K562 (cell line): Measurements from ENCODE around the gene PCBP4. TPM values are rescaled to one million over a fixed set of nuclear protein-coding genes. Genes with fewer than 3 reads are reported as not detected.

Experiments
- DMBX1 ChIP-seq: fragments of 250-450 bp; sonication (Bioruptor Pico); IDR thresholded peaks from 2 replicates; pipeline ENCODE4 v1.8.0; 2022; ENCODE audit warnings: inconsistent platforms, mild to moderate bottlenecking, moderate library complexity, borderline replicate concordance
- EHMT2 ChIP-seq: fragments of 450-650 bp; IDR thresholded peaks from 2 replicates; pipeline ENCODE4 v1.6.1; 2018; ENCODE audit warnings: antibody characterized with exemption
- ERF ChIP-seq: fragments of 450-650 bp; formaldehyde crosslinking; IDR thresholded peaks from 2 replicates; pipeline ENCODE4 v1.4.0; 2020; ENCODE audit warnings: mild to moderate bottlenecking, mixed read lengths
- GABPB1 ChIP-seq: sonication (generic); formaldehyde crosslinking; IDR thresholded peaks from 2 replicates; pipeline ENCODE4 v1.8.0; 2022; ENCODE audit warnings: mild to moderate bottlenecking, missing genetic modification reagents
- PRMT5 ChIP-seq: sonication (generic); formaldehyde crosslinking; IDR thresholded peaks from 2 replicates; pipeline ENCODE4 v1.5.0; 2020; ENCODE audit warnings: missing genetic modification reagents
- SPI1 ChIP-seq: IDR thresholded peaks from 2 replicates; pipeline ENCODE4 v1.6.1; 2011; ENCODE audit warnings: low read depth, low read length, control low read depth, borderline replicate concordance
- SUPT5H ChIP-seq: fragments of 450-650 bp; IDR thresholded peaks from 2 replicates; pipeline ENCODE4 v1.6.1; 2016
- ZNF197 ChIP-seq: fragments of 200-800 bp; sonication (Bioruptor generic); IDR thresholded peaks from 2 replicates; pipeline ENCODE4 v1.6.1; 2016; ENCODE audit warnings: low read depth, missing genetic modification characterization, missing compliant biosample characterization
- polyA plus RNA-seq, 8 experiments: library from polyadenylated mRNA; depleted of rRNA in 4 of 8; stranded (reverse) in 5 of 8; unstranded in 3 of 8; fragments of >200 nt; fragmentation: Nextera tagmentation in 2 of 8; fragmentation: Illumina TruSeq in 1 of 8; extraction: Ambion mirVana in 2 of 8; extraction: Trizol in 1 of 8; gene quantifications; 2 replicates each; pipeline versions ENCODE4 v1.2.1 to v1.2.3, GENCODE V29; 2011 to 2014; ENCODE audit warnings: inconsistent platforms in 1 of 8, missing spikeins in 1 of 8
- total RNA-seq, 7 experiments: library from RNA; depleted of rRNA in 6 of 7; stranded (reverse); fragments of >200 nt in 6 of 7; fragmentation: Illumina TruSeq in 2 of 7; extraction: Trizol in 2 of 7; gene quantifications; 2 replicates each; pipeline versions ENCODE4 v1.2.1 to v1.2.3, GENCODE V29; 2011 to 2021; ENCODE audit warnings: low replicate concordance in 1 of 7
- TF ChIP-seq, protein P1 (sequence below): fragments of 450-650 bp; IDR thresholded peaks from 2 replicates; pipeline ENCODE4 v1.6.1; 2016; ENCODE audit warnings: mild to moderate bottlenecking
- TF ChIP-seq, protein P2 (sequence below), 2 experiments: fragments of 450-650 bp; formaldehyde crosslinking in 1 of 2; IDR thresholded peaks; 2 replicates each; pipeline versions ENCODE4 v1.4.0 to v1.6.1; 2014 to 2020; ENCODE audit warnings: mild to moderate bottlenecking in 2 of 2, borderline replicate concordance in 1 of 2, low read depth in 1 of 2
- TF ChIP-seq, protein P3 (sequence below): fragments of 250-450 bp; sonication (Bioruptor Pico); IDR thresholded peaks from 2 replicates; pipeline ENCODE4 v1.8.0; 2021; ENCODE audit warnings: mild to moderate bottlenecking, moderate library complexity
- TF ChIP-seq, protein P4 (sequence below): fragments of 450-650 bp; conservative IDR thresholded peaks from 2 replicates; pipeline ENCODE4 v1.6.1; 2016; ENCODE audit warnings: missing genetic modification characterization, low read depth, mild to moderate bottlenecking, missing compliant biosample characterization, moderate library complexity
- TF ChIP-seq, protein P5 (sequence below): fragments of 250-450 bp; sonication (Bioruptor Pico); IDR thresholded peaks from 2 replicates; pipeline ENCODE4 v1.8.0; 2022; ENCODE audit warnings: inconsistent platforms, mild to moderate bottlenecking, moderate library complexity, borderline replicate concordance

PCBP4 gene
- total and polyA plus RNA-seq, 9 of the 15 experiments (the other 6 are each of a cell fraction or from before 2014, with no cell fraction given): 0.06 to 5.8 (median 2.6) TPM

DNA sequence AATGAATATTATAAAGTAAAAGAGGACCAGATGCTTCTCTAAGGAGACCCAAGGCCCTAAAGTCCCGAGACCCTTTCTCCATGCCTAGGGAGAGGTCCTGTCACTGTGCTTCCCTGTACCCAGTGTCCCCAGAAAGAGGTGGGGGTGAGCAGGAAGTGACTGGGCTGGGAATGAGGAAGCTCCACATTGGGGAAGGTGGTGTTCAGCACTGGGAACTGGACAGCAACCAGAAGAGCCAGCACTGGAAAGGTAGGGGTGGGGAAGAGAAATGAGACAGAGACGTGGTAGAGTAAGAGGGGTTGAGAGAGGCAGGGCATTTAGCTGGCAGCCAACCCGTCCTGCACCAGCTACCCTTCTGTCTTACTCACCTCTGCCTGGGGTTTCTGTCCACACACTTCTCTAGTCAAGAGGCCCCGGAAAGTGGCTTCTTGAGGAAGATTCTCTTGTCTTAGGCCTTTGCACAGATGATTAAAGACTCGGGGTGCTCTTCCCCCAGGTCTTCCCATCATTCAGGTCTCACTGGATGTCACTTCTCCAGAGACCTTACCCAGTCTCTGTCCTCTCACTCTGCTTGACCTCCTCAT lies 37.7 kb downstream of the PCBP4 start (continued):
- TF ChIP-seq, protein P1, sequence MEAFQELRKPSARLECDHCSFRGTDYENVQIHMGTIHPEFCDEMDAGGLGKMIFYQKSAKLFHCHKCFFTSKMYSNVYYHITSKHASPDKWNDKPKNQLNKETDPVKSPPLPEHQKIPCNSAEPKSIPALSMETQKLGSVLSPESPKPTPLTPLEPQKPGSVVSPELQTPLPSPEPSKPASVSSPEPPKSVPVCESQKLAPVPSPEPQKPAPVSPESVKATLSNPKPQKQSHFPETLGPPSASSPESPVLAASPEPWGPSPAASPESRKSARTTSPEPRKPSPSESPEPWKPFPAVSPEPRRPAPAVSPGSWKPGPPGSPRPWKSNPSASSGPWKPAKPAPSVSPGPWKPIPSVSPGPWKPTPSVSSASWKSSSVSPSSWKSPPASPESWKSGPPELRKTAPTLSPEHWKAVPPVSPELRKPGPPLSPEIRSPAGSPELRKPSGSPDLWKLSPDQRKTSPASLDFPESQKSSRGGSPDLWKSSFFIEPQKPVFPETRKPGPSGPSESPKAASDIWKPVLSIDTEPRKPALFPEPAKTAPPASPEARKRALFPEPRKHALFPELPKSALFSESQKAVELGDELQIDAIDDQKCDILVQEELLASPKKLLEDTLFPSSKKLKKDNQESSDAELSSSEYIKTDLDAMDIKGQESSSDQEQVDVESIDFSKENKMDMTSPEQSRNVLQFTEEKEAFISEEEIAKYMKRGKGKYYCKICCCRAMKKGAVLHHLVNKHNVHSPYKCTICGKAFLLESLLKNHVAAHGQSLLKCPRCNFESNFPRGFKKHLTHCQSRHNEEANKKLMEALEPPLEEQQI: peak; percentile 26; the same call in 1 of the 2 replicates
- TF ChIP-seq, protein P2, sequence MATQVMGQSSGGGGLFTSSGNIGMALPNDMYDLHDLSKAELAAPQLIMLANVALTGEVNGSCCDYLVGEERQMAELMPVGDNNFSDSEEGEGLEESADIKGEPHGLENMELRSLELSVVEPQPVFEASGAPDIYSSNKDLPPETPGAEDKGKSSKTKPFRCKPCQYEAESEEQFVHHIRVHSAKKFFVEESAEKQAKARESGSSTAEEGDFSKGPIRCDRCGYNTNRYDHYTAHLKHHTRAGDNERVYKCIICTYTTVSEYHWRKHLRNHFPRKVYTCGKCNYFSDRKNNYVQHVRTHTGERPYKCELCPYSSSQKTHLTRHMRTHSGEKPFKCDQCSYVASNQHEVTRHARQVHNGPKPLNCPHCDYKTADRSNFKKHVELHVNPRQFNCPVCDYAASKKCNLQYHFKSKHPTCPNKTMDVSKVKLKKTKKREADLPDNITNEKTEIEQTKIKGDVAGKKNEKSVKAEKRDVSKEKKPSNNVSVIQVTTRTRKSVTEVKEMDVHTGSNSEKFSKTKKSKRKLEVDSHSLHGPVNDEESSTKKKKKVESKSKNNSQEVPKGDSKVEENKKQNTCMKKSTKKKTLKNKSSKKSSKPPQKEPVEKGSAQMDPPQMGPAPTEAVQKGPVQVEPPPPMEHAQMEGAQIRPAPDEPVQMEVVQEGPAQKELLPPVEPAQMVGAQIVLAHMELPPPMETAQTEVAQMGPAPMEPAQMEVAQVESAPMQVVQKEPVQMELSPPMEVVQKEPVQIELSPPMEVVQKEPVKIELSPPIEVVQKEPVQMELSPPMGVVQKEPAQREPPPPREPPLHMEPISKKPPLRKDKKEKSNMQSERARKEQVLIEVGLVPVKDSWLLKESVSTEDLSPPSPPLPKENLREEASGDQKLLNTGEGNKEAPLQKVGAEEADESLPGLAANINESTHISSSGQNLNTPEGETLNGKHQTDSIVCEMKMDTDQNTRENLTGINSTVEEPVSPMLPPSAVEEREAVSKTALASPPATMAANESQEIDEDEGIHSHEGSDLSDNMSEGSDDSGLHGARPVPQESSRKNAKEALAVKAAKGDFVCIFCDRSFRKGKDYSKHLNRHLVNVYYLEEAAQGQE (IDR thresholded peaks at IDR 0.05; ENCODE audit: borderline replicate concordance): peak; percentile 99
- TF ChIP-seq, protein P2 (CRISPR knock-in tag; IDR thresholded peaks at IDR 0.05; ENCODE audit: low read depth): peak; percentile 95
- TF ChIP-seq DMBX1 (CRISPR knock-in tag): peak; percentile 55; the same call in 1 of the 2 replicates
- TF ChIP-seq ERF (CRISPR knock-in tag): no peak
- TF ChIP-seq, protein P3, sequence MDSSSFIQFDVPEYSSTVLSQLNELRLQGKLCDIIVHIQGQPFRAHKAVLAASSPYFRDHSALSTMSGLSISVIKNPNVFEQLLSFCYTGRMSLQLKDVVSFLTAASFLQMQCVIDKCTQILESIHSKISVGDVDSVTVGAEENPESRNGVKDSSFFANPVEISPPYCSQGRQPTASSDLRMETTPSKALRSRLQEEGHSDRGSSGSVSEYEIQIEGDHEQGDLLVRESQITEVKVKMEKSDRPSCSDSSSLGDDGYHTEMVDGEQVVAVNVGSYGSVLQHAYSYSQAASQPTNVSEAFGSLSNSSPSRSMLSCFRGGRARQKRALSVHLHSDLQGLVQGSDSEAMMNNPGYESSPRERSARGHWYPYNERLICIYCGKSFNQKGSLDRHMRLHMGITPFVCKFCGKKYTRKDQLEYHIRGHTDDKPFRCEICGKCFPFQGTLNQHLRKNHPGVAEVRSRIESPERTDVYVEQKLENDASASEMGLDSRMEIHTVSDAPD (CRISPR knock-in tag): no peak
- peak; percentile 4; the same call in 1 of the 2 replicates for TF ChIP-seq SPI1
- TF ChIP-seq PRMT5 (CRISPR knock-in tag): peak; percentile 74; the same call in 1 of the 2 replicates
- no peak for TF ChIP-seq GABPB1 (CRISPR knock-in tag)
- TF ChIP-seq, protein P4, sequence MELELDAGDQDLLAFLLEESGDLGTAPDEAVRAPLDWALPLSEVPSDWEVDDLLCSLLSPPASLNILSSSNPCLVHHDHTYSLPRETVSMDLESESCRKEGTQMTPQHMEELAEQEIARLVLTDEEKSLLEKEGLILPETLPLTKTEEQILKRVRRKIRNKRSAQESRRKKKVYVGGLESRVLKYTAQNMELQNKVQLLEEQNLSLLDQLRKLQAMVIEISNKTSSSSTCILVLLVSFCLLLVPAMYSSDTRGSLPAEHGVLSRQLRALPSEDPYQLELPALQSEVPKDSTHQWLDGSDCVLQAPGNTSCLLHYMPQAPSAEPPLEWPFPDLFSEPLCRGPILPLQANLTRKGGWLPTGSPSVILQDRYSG (tag): no peak
- TF ChIP-seq SUPT5H: no peak
- TF ChIP-seq, protein P5, sequence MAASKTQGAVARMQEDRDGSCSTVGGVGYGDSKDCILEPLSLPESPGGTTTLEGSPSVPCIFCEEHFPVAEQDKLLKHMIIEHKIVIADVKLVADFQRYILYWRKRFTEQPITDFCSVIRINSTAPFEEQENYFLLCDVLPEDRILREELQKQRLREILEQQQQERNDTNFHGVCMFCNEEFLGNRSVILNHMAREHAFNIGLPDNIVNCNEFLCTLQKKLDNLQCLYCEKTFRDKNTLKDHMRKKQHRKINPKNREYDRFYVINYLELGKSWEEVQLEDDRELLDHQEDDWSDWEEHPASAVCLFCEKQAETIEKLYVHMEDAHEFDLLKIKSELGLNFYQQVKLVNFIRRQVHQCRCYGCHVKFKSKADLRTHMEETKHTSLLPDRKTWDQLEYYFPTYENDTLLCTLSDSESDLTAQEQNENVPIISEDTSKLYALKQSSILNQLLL (CRISPR knock-in tag): no peak
- TF ChIP-seq ZNF197 (CRISPR knock-in tag): no peak
- peak; percentile 99 for TF ChIP-seq EHMT2
